GM18861 (cell line): ENCODE results near the gene BNIP3.

ENCODE experiments used
- ATAC-seq: cut with Tn5 transposase; IDR thresholded peaks from one replicate; pipeline ENCODE4 v1.9.1; 2021; ENCODE audit not compliant: unreplicated experiment

Gene BNIP3

GRCh38 chr10:131981429-131982184 lies at the start of gene BNIP3:
BNIP3 (minus strand) TSS chr10:131981923; CDS start chr10:131981806, 117 bp downstream.
- ATAC-seq = peak; percentile 70

- ATAC-seq = no peak
Observed at GRCh38 chr10:132030898-132031463, 49.3 kb upstream of the BNIP3 start.

GRCh38 chr10:132028706-132029105 lies 47.0 kb upstream of the BNIP3 start:
- ATAC-seq = no peak

- no peak for ATAC-seq
Observed at GRCh38 chr10:132027423-132027983, 45.8 kb upstream of the BNIP3 start.

- peak; percentile 49 for ATAC-seq
Observed at GRCh38 chr10:132023092-132023811, 41.5 kb upstream of the BNIP3 start.

- no peak for ATAC-seq
Observed at GRCh38 chr10:132022241-132022640, 40.5 kb upstream of the BNIP3 start.

- ATAC-seq = no peak
Observed at GRCh38 chr10:132021504-132022143, 39.9 kb upstream of the BNIP3 start.

- no peak for ATAC-seq
Observed at GRCh38 chr10:132021046-132021445, 39.3 kb upstream of the BNIP3 start.

- no peak for ATAC-seq
Observed at GRCh38 chr10:132020456-132020855, 38.7 kb upstream of the BNIP3 start.

- ATAC-seq = no peak
Observed at GRCh38 chr10:132019366-132019765, 37.6 kb upstream of the BNIP3 start.

- ATAC-seq = no peak
Observed at GRCh38 chr10:132018446-132018845, 36.7 kb upstream of the BNIP3 start.

- no peak for ATAC-seq
Observed at GRCh38 chr10:132016514-132016913, 34.8 kb upstream of the BNIP3 start.

GRCh38 chr10:132011445-132011844 lies 29.7 kb upstream of the BNIP3 start:
- ATAC-seq = no peak

- no peak for ATAC-seq
Observed at GRCh38 chr10:132011024-132011423, 29.3 kb upstream of the BNIP3 start.

GRCh38 chr10:132010483-132010882 lies 28.8 kb upstream of the BNIP3 start:
- ATAC-seq = no peak

GRCh38 chr10:132009575-132009974 lies 27.9 kb upstream of the BNIP3 start:
- no peak for ATAC-seq

GRCh38 chr10:132007681-132008080 lies 26.0 kb upstream of the BNIP3 start:
- ATAC-seq = no peak

- no peak for ATAC-seq
Observed at GRCh38 chr10:132006966-132007365, 25.2 kb upstream of the BNIP3 start.

GRCh38 chr10:132005147-132005546 lies 23.4 kb upstream of the BNIP3 start:
- no peak for ATAC-seq

- no peak for ATAC-seq
Observed at GRCh38 chr10:132004052-132004451, 22.3 kb upstream of the BNIP3 start.

GRCh38 chr10:132003282-132003924 lies 21.7 kb upstream of the BNIP3 start:
- ATAC-seq = no peak
